Natural killer cell (primary cell): ENCODE measurements around the gene ZNF367. TPM values are rescaled to one million over a fixed set of nuclear protein-coding genes. Genes with fewer than 3 reads are reported as not detected.

Source experiments
- ATAC-seq, 3 donors: fragments of 150-1000 bp in 2 of 3; fragments of 200-7000 bp in 1 of 3; cut with Tn5 transposase; 1 replicate in 1 of 3; 2 replicates in 2 of 3; pipeline ENCODE4 v1.10.0; 2021; ENCODE audit warnings: mild to moderate bottlenecking in 2 of 3, moderate library complexity in 2 of 3
- DNase-seq, 2 donors: peaks; one replicate each; pipeline versions ENCODE4 v3.0.0 to v3.0.0-alpha.2; 2013 to 2021; ENCODE audit warnings: mixed read lengths in 1 of 2
- H3K27ac ChIP-seq: one replicate; pipeline ENCODE4 v1.5.1; 2013; ENCODE audit warnings: mild to moderate bottlenecking, low read length
- H3K27me3 ChIP-seq: one replicate; pipeline ENCODE4 v1.6.1; 2013; ENCODE audit warnings: low read length; ENCODE audit not compliant: control insufficient read depth, insufficient read depth
- H3K36me3 ChIP-seq: one replicate; pipeline ENCODE4 v1.6.1; 2013; ENCODE audit warnings: low read length; ENCODE audit not compliant: control insufficient read depth, insufficient read depth
- H3K4me1 ChIP-seq: one replicate; pipeline ENCODE4 v1.6.1; 2013; ENCODE audit warnings: low read length; ENCODE audit not compliant: control insufficient read depth, insufficient read depth
- H3K4me3 ChIP-seq: one replicate; pipeline ENCODE4 v1.5.1; 2013; ENCODE audit warnings: low read length
- H3K9me3 ChIP-seq: one replicate; pipeline ENCODE4 v1.6.1; 2013; ENCODE audit warnings: low read length; ENCODE audit not compliant: control insufficient read depth, insufficient read depth
- H3K27ac Mint-ChIP-seq, 2 donors: one replicate each; pipeline ENCODE4 v1.8.0; 2022; ENCODE audit warnings: mild to moderate bottlenecking in 2 of 2, mixed read lengths in 2 of 2, moderate library complexity in 1 of 2
- H3K27me3 Mint-ChIP-seq, 2 donors: one replicate each; pipeline ENCODE4 v1.8.0; 2022; ENCODE audit warnings: low read depth in 2 of 2, mixed read lengths in 2 of 2
- H3K36me3 Mint-ChIP-seq: one replicate; pipeline ENCODE4 v1.8.0; 2022; ENCODE audit warnings: mixed read lengths
- H3K4me1 Mint-ChIP-seq, 2 donors: one replicate each; pipeline ENCODE4 v1.8.0; 2022; ENCODE audit warnings: mixed read lengths in 2 of 2
- H3K4me3 Mint-ChIP-seq: one replicate; pipeline ENCODE4 v1.8.0; 2022; ENCODE audit warnings: mild to moderate bottlenecking, moderate library complexity, mixed read lengths
- H3K9me3 Mint-ChIP-seq, 2 donors: one replicate each; pipeline ENCODE4 v1.8.0; 2022; ENCODE audit warnings: mixed read lengths in 2 of 2
- WGBS: methylation state at CpG from one replicate; pipeline ENCODE4 v1.1.7; 2013; ENCODE audit warnings: missing lambda C conversion rate; ENCODE audit not compliant: insufficient coverage; 5-methylcytosine and 5-hydroxymethylcytosine counted together
- intact Hi-C: fragments of 100-400 bp; cut with micrococcal nuclease; formaldehyde crosslinking; loops from one replicate; pipeline ENCODE4 v1.14.2; 2022
- total RNA-seq, 4 donors: library from RNA; stranded (reverse); fragments of 120-200 nt in 1 of 4; gene quantifications; one replicate each; pipeline versions ENCODE4 v1.2.3 to v1.2.4, GENCODE V29; 2013 to 2022
- TF ChIP-seq, protein P1 (sequence below): fragments of 200-600 bp; IDR thresholded peaks from one replicate; pipeline ENCODE4 v1.8.0; 2022; ENCODE audit warnings: antibody characterized with exemption

ZNF367 gene
- total RNA-seq, 3 donors from 2014 or later (not counting 1 experiment from before 2014, with no cell fraction given) = 4.4 to 6.2 (median 4.5) TPM

DNA sequence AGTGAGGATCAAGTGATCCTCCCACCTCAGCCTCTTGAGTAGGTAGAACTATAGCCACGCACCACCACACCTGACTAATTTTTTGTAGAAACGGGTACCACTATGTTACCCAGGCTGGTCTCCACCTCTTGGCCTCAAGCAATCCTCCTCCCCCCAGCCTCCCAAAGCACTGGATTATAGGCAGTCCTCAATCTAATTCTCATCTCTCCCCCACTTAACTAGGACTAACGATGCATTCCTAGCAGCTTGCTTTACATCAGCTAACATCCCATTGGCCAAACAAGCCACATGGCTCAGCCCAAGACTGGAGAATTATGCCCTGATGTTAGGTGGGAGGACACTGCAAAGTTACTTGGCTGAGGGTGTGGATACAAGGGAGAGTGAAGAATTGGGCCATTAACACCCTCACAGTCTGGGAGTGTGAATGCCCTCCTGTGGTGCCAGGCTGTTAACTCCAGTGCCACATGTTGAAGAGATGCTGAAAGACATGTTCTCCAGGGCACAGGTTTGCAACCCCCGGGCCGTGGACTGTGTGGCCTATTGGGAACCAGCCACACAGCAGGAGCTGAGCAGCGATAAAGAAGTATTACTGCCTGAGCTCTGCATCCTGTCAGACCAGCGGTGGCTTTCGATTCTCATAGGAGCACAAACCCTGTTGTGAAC is 5.3 kb upstream of the ZNF367 start:
- TF ChIP-seq, protein P1, sequence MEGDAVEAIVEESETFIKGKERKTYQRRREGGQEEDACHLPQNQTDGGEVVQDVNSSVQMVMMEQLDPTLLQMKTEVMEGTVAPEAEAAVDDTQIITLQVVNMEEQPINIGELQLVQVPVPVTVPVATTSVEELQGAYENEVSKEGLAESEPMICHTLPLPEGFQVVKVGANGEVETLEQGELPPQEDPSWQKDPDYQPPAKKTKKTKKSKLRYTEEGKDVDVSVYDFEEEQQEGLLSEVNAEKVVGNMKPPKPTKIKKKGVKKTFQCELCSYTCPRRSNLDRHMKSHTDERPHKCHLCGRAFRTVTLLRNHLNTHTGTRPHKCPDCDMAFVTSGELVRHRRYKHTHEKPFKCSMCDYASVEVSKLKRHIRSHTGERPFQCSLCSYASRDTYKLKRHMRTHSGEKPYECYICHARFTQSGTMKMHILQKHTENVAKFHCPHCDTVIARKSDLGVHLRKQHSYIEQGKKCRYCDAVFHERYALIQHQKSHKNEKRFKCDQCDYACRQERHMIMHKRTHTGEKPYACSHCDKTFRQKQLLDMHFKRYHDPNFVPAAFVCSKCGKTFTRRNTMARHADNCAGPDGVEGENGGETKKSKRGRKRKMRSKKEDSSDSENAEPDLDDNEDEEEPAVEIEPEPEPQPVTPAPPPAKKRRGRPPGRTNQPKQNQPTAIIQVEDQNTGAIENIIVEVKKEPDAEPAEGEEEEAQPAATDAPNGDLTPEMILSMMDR = no peak
- Histone ChIP-seq H3K27me3 (no peaks in the 10 kb centered on the region), H3K4me3 (no peak overlapping the region), H3K9me3 (no peaks in the 10 kb centered on the region), H3K4me1 (peaks cover 32% of the 10 kb centered on the region), H3K27ac (no peak overlapping the region), H3K36me3 (no peaks in the 10 kb centered on the region)
- no peak for DNase-seq
- intact Hi-C loops = no loop called here
- 96% methylated on average over 8 of the region's 8 CpGs for WGBS
- H3K9me3 Mint-ChIP-seq = no peaks in the 10 kb centered on the region
- no peak overlapping the region for H3K4me3 Mint-ChIP-seq
- H3K27ac Mint-ChIP-seq = no peak overlapping the region
- peaks cover 0 to 3% of the 10 kb centered on the region in 2 donors for H3K27me3 Mint-ChIP-seq
- H3K36me3 Mint-ChIP-seq = no peaks in the 10 kb centered on the region
- no peak for ATAC-seq
- peaks cover 24 to 28% of the 10 kb centered on the region in 2 donors for H3K4me1 Mint-ChIP-seq

DNA sequence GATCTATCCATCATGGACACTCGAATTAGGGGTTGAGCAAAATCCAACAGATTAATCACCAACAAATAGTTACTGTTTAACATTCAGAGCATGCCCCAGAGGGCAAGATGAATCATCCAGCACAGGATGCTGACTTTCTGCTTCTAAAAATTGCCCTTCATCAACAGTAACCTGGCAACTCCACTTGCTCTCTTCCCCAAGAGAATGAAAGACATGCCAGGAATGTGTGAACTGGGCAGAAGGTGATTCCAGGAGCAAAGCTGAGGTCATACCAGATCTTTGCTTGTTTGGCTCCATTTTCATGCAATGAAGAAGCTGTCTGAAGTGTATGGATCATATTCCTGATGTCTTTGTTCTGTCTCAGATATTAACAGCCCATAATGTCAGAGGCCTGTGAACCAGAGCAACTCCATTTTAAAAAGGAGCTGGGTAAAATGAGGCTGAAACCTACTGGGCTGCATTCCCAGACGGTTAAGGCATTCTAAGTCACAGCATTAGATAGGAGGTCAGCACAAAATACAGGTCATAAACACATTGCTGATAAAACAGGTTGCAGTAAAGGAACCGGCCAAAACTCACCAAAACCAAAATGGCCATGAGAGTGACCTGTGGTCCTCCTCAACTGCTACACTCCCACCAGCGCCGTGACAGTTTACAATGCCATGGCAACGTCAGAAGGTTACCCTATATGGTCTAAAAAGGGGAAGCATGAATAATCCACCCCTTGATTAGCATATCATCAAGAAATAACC is 2.5 kb upstream of the ZNF367 start:
- Mint-ChIP-seq H3K9me3 (no peaks in the 10 kb centered on the region), H3K27me3 (no peaks in the 10 kb centered on the region), H3K4me1 (peaks cover 26 to 29% of the 10 kb centered on the region in 2 donors), H3K36me3 (no peaks in the 10 kb centered on the region), H3K4me3 (peak overlapping the region; percentile 37), H3K27ac (peak overlapping the region in 1 of 2 donors; percentile 89)
- peak overlapping the region; percentile 40 for H3K27ac ChIP-seq
- no peak overlapping the region for H3K4me3 ChIP-seq
- no peaks in the 10 kb centered on the region for H3K9me3 ChIP-seq
- intact Hi-C loops = no loop called here
- H3K4me1 ChIP-seq = peaks cover 36% of the 10 kb centered on the region
- DNase-seq (peak in 1 of 2 donors; percentile 41), ATAC-seq (no peak)
- WGBS = 57% methylated on average over 5 of the region's 6 CpGs
- no peaks in the 10 kb centered on the region for H3K36me3 ChIP-seq
- TF ChIP-seq, protein P1 = no peak
- H3K27me3 ChIP-seq = no peaks in the 10 kb centered on the region

DNA sequence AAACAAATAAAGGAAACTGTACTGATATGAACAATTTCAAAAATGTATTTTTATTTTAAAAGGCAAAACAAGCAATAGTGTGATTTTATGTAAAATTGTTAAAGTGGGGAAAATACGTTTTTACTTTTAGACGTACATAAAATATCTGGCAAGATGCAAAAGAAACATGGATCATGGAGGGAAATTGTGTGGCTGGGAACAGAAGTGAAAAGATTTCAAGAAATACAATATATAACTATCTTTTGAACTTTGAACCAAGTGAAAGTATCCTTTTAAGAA is 1.5 kb upstream of the ZNF367 start:
- H3K27ac Mint-ChIP-seq = peak overlapping the region; percentile 89 to 97
- WGBS = 83% methylated on average over 2 of the region's 2 CpGs
- H3K27me3 ChIP-seq = no peaks in the 10 kb centered on the region
- ATAC-seq (no peak), DNase-seq (no peak)
- TF ChIP-seq, protein P1 = no peak
- no peaks in the 10 kb centered on the region for H3K9me3 Mint-ChIP-seq
- H3K27ac ChIP-seq = peak overlapping the region; percentile 91
- H3K36me3 Mint-ChIP-seq = no peaks in the 10 kb centered on the region
- peaks cover 27% of the 10 kb centered on the region for H3K4me1 ChIP-seq
- intact Hi-C loops = loop anchor here (5.0 to 10.0 kb wide), 3 partner anchors 37 to 915 kb away; partner anchors contain the start of gene SLC35D2
- H3K4me3 Mint-ChIP-seq = peak overlapping the region; percentile 89
- no peaks in the 10 kb centered on the region for H3K27me3 Mint-ChIP-seq
- no peaks in the 10 kb centered on the region for H3K9me3 ChIP-seq
- H3K4me3 ChIP-seq = peak overlapping the region; percentile 86
- H3K36me3 ChIP-seq = no peaks in the 10 kb centered on the region
- H3K4me1 Mint-ChIP-seq = peaks cover 18 to 22% of the 10 kb centered on the region in 2 donors
